GM12873 (cell line): ENCODE measurements around the gene ATG4B.

Experiments
- CTCF ChIP-seq: IDR thresholded peaks from 2 replicates; pipeline ENCODE4 v1.5.1; 2012; ENCODE audit warnings: low read depth, mild to moderate bottlenecking, moderate library complexity, low read length, control low read depth; ENCODE audit not compliant: insufficient read depth; ENCODE audit errors: missing control alignments

The ATG4B gene

DNA sequence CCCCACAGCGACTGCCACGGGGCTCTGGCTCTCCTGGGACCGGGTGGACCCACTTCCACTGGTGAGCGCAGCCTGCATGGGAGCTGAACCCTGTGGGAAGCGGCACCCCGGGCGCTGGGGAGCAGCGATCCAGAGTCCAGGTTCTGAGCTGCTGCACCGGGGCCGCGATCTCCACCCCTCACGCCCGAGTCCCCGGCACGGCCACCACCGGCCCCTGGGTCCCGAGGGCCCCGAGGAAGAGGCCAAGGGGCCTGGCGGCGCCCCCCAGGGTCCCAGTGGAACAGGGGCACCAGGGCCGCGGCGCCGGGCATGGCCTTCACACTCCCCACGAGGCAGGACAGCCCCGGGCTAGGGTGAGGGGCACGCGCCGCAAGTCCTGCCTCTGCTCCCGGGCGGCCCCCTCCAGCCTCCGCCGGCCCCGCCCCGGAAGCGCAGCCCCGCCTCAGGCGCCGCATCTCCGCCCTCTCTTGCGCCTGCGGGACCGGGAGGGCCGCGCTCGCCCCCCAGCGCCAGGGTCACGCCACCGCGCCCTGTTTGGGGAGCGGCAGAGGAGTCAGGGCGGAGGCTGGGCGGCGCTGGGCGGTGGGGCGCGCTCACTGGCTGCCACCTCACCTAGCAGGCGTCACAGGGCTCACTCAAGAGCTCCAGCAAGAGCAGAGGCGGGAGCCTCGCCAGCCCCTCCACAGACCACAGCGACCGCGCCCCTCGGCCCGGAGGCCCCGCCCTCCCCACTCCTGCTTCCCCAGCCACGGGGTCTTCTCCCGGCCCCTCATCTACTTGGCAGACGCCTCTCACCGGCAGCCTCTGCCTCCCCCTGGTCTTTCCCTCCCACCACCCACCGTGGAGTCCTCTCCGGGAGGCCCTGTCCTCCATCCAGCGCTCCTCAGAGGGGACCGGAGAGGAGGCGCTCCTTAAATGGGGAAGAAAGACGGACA lies 27.4 kb upstream of the ATG4B start:
- peak; percentile 68 for TF ChIP-seq CTCF

- no peak for TF ChIP-seq CTCF
These were observed 26.4 kb upstream of the ATG4B start for GRCh38 chr2:241611062-241611461.

GRCh38 chr2:241612156-241613016 lies 25.1 kb upstream of the ATG4B start:
- TF ChIP-seq CTCF, result no peak

DNA sequence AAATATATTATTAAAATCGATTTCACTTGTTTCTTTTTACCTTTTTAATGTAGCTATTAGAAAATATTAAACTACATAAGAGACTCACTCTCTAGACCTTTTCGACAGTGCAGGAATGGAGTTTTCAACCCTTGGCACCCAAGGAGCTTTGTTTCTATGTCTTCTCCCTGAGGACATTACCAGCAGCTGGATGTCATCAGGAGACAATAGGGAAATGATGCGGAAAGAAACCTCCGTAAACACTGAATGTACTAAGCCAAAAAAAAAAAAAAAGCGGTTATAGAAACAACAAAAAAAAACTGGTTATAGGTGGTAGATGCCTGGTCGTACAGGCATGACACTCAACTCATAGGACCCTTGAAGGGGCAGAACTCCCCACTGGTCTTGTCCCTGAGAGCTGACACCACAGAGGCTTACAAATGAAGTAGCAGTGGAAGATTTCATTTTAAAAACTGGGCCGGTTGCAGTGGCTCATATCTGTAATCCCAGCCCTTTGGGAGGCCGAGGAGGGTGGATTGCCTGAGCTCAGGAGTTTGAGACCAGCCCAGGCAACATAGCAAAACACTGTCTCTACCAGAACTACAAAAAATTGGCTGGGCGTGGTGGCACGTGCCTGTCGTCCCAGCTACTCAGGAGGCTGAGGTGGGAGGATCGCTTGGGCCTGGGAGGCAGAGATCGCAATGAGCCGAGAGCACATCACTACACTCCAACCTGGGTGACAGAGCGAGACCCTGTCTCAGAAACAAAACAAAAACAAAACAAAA lies 24.3 kb upstream of the ATG4B start:
- TF ChIP-seq CTCF, result no peak

DNA sequence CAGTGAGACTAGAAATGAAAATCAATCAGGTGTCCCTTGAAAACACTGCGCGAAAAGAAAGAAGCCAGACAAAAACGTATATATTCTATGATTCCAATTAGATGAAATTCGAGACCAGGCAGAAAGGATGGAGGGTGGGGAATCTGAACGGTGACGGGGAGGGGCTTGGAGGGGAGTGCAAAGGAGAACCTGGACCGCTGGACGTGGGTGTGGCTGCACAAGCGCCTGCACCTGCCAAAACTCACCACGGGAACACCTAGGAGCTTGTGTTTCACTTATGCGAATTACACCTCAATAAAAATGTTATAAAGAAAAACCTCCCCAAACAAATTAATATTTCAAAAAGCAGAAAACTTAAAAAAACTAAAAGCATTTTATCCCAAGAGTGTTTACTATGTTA lies 22.5 kb upstream of the ATG4B start:
- no peak for TF ChIP-seq CTCF

DNA sequence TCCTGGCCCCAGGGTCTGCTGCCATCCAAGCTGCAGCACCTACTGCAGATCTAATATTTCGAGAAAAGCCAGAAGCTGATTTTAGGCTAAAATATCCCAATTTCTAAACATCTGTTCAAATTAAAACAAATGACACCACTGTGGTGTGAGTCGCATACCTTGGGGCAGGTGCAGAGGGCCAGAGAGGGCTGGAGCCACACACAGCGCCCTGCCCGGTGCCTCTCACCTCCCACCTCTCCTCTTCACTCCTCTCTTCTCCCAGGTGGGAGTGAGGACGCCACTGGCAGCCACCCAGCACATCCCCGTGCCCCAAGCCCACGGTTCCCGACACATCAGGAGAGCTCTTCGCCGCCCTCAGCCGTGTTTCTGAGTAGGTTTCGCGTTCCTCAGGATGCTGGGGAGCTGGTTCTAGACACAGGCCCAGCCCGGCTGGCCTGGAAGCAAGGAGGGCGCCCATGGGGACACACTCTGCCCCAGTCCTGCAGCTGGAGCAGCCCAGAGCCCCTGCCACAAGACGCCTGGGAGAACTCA lies 21.9 kb upstream of the ATG4B start:
- TF ChIP-seq CTCF, result no peak
